GM19452 (cell line): ENCODE results near the gene GASK1A.
A peak's percentile ranks its signal among the peaks of the same experiment; 100 is the strongest.

Experiments used
- ATAC-seq: cut with Tn5 transposase; IDR thresholded peaks from one replicate; pipeline ENCODE4 v1.9.1; 2021; ENCODE audit not compliant: unreplicated experiment

The GASK1A gene

DNA sequence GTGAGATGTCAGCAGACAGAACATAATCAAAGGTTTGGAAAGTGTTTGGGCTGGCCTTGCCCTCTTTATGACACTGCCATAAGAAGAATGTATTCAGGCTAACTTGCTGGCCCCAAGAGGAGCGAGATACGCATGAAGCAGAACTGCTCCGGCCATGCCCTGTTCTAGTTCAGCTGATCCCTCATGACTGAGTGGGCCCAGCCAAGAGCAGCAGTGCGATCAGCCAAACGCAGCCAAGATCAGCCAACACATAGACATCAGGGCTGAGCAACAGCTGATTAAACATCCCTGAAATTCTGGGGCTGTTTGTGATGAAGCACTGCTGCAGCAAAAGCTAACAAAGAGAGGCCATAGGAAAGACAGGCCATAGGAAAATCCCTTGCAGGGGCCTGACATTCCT is 102.7 kb downstream of the GASK1A start:
- no peak for ATAC-seq

DNA sequence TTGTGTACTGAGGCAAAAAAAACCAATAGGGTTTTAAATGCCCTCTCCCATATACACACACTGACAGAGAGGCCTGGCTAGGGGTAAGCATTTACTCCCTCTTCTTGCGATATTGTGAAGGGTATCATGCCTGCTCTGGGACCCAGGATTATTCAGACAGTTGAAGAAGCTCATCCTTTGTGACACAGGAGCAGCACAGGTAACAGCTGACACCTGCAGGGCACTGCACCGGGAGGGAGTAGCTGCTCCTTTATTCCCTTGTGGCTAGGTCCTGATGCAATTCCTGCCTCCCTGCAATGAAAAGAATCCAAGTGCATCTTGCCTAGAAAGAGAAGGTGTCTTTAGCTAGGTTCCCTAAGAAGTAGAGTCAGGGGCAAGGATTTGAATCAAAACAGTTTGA is 103.3 kb downstream of the GASK1A start:
- ATAC-seq = no peak

DNA sequence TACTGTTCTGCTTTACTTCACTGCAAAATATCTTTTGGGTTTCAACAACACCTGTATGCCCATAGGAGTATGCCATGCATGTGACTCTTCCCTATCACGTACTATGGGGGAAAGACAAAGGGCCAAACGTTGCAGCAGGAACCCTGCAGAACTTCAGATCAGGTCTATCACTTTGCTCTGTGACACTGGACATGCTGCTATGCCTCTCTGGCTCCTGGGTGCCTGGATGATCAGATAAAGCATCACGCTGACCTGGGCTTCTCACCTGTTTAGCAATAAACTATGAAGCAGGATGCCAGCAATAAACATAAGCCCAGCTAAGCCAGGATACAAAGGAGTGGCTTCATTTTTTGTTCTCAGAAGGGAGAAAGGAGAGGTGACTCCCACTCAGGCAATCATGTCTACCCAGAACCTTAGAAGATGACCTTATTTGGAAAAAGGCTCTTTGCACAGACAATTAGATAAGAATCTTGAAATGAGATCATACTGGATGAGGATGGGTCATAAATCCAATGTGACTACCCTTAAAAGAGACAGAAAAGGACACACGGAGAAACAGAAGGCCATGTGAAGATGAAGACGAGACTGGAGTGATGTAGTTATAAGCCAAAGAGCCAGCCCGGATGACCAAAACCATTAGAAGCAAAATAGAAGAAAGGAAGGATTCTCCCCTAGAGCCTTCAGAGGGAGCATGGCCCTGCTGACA is 107.5 kb downstream of the GASK1A start:
- no peak for ATAC-seq

DNA sequence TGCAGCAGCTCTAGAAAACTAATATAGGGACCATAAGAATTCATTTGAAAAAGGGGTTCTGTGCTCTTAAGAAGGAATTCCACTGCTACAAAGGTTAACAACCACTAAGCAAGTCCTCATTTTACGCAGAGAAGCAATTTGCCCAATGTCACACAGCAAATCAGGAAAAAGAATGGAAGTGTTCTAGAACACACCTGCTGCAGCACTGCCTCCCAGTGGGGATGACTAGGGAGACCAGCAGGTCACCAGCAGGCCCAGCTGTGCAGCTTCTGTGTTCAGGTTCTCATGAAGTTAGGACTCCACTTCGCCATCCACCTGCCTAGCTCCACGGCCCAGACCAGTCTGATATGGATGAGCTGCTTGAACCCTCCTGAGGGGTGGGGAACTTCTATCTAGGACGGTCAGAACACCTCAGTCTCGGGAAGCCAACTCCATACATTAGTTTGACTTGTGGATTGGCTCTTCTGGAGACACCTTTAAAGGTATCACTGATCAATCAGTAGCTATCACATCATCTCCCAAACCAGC is 108.2 kb downstream of the GASK1A start:
- ATAC-seq = no peak

DNA sequence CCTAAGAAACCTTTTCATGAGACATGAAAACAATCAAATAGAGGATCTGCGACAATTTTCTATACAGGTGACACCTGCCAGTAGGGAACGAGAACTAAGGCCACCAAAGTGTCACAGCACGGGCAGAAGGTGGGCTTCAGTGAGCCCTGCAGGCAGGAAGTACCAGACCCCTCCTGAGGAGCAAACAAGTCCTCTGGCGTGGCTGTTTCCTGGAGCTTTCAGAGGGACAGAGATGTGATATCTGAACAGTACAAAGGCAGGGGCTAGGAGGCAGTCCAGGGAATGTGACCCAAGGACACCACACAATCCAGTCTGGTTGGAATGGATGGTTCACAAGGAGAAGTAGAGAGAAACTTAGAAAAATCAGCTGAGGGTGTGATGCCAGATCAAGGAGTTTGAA is 110.0 kb downstream of the GASK1A start:
- ATAC-seq = no peak

DNA sequence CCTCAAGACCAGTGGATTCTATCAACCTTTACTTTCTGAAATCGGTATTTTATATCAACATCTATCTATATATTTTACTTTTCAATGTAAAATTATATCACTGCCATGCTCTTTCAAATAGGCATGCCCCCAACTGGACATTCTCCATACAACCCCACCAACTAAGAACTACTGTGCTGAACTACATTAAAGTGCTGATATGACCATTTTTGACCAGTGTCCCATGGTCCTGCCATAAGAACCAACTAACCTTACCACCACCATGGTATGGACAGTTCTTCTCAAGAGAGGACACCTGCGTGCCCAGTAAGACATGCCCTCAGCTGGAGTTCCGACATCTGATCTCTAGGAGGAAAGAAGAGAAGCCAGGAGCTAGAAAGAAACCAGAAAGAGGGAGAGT is 111.1 kb downstream of the GASK1A start:
- no peak for ATAC-seq

DNA sequence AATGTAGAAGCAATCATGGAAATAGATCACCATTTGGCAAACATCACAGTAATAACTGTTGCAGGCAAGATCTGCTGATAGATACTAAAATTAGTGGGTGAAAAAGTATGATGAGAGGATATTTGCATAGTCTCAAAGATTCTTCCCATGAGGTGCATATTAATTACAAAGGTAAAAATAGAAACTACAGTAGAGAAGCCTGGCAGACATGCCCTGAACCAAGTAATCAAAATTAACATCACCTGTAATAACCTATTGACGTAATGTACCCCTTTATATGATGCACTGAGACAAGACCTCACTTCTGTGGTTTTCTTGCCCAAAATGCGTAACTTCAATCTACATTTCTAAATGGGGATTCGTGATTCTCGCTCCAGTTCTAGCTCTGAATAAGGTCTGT is 112.4 kb downstream of the GASK1A start:
- no peak for ATAC-seq

DNA sequence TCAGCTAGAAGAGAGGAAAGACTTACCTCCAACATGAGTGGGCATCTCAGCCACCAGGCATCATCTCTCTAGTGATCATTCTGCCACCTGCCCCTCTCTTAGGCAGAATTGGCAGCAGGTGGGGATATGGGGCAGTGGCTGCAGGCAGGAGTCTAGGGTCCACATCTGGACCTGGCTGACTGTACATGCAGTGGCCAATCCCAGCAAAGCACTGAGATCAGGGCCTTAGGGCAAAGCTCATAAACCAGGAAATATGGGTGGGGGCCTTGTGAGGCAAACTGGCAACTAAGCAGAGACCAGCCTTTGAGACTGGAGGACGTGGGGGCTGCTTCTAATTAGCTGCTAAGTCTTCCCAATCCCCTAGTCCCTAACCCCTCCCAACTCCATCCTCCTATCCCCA is 113.9 kb downstream of the GASK1A start:
- ATAC-seq = no peak

DNA sequence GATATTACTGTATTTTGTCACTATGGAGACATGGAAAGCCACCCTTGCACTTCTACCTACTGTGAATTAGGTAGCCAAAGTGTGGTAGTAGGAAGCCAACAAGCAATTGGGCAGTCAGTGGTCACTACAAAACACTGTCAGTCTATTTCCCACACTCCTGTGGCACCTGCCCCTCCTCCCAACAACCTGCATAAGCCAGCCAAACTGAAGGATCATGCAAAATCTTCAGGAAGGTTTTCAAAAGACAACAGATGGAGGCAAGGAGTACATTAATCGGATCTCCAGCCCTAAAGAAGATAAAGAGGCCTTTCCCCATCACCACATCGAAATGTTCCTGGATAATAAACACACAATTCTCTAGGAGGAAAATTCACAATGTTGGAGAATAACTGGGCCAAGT is 114.9 kb downstream of the GASK1A start:
- no peak for ATAC-seq

DNA sequence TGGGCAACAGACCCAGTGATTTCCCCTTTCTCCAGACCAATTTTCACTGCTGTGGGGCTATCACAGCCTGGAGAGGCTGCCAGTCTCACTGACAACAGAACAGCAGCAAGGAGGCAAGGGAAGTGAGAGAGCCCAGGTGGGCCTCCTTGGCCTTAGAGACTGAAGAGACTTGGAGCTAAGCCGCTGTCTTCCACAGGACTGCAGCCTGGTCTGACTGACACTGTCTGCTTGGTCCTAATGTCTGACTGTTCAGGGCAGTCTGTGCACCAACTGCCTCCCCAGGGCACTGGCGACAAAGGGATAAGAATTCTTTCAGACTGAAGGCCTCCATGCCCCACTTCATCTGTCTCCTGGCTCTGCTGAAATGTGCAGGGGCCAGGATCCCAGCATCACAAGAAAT is 115.3 kb downstream of the GASK1A start:
- ATAC-seq = no peak

DNA sequence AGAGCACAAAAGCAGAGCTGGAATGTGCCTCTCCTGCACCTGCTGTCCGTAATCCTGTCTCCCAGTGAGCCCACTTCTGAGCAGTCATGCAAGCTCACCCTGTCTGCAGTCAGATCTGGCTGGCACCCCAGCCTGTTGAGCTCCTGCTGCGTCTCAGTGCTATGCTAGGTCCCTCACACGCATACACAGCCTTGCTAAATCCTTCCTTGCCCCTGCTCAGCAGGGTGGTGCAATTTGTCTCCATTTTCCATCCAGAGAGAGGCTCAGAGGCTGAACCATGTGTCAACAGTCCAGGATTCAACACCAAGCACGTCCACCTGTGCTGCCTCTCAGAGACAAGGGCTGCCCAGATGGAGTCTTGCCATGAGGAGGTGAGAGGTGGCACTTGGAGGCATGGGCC is 115.7 kb downstream of the GASK1A start:
- ATAC-seq = no peak

DNA sequence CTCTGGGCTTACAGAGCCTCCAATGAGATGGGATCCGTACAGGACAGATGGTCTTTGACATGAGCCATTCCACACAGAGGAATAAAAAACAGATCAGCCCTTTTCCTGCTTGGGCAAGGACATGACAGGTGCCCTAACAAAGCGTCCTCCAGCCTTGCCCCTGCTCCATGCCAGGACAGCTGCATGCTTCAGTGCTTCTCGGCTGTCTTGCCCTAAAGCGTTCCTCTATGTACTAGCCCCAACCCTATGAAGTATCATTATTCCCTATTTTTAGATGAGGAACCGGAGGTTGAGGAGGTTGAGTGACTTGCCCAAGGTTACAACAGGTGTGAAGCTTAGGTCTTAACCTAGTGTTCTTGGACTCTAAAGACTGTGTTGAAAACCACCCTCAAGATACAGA is 116.3 kb downstream of the GASK1A start:
- no peak for ATAC-seq

DNA sequence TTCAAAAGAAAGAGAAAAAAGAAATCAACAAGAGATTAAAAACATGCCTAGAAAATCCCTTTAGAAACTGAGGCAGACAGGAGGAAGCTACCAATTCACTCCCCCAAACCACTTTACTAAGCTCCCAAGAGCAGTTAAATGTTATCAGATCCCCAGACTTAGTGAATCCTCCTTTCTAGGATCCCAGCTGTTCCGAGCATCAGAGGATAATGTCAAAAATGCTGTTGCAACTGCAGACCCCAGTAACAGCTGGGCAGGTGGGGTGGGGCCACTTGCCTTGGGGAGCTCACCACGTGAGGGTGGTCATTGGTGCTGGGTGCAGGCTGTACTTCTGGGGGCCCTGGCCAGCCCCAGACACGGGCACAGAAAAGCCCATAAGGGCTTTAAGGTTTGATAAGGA is 117.7 kb downstream of the GASK1A start:
- ATAC-seq = no peak

DNA sequence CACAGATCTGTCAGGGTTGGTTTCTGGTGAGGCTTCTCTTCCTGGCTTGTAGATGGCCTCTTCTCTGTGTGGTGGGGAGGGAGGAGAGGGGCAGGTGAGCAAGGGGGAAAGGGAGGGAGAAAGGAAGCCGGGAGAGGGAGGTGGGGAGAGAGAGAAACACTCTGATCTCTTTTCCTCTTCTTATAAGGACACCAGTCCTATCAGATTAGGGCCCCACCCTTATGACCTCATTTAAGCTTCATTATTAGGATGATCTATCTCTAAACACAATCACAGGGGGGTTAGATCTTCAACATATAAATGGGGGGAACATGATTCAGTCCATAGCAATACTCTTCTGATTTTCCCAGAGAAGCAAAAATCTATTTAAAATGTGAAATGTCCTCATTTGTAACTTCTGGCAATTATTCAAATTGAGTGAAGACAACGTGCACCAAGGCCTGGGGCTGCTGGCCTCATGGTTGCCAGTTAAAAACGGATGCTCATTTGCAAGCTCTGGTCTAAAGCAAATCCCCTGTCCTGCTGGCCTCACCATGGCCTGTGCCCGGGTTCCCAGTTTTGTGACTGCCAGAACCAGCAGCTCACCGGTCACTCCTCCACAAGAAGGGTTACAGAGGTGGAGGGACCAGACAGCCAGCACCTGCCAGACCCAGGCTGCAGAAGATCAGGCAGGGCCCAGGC is 118.4 kb downstream of the GASK1A start:
- ATAC-seq = no peak

DNA sequence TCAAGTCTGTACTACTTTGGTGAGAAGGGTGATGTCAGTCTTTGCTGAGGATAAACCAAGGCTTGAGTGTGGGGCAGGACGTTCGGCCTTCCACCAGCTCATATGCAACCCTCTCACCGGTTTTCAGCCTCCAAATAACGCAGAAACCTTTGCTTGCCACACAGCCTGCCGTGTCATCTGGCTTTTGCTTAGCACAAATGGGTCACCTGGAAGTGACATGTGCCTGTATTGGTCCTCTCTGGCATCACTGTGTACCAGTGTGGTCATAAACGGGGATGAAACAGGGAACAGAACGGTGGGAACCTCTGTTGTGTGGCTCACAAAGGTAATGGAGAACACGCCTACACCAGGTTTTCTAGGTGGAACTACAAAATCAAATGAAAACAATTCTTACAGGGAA is 119.7 kb downstream of the GASK1A start:
- ATAC-seq = no peak

DNA sequence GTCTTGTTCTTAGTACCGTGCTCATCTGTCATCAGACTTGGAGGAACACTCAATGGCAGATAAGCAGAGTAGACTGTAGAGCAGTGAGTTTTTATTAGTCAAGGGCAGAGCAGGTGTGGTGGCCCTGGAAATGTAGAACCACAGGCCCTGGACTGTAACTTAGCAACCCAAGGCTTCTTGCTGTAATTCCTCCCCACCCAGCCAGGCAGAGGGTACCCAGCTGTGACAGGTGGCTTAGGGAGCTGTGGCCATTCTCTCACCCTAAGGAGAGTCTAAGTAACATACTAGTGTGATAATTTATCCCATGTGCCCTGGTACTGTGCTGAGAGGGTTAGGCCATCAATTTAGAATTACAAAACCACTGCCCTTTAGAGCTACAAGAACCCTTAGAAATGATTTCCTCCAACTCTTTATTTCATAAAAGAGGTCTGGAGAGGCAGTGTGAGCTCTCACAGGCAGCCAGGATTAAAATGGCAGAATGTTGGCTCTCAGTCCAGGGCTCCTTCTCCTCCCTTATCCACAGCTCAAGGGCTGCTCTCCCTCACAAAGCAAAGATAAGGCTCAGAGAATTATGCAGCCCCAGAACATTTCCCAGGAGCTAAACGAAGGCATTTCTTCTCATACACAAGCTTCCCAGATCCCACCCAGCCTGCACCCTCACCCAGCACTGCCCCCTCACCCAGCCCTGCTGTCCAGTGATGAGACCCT is 123.8 kb downstream of the GASK1A start:
- no peak for ATAC-seq

DNA sequence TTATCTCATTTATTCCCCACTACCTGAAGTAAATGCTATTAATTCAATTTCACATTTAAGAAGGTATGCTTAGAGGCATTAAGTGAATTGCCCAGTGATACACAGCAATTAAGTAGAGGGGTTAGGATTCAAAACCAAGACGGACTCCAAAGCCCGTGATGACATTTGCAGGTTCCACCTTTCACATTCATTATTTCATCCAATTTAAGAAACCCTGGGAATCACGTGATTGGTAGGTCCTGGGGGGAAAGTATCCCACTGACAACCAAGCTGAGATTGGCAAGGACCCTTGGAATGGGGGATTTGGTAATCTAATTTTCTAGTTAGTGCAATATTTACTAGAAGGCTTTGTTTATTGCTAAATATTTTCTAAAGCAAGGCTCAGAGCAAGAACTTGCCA is 124.9 kb downstream of the GASK1A start:
- no peak for ATAC-seq

DNA sequence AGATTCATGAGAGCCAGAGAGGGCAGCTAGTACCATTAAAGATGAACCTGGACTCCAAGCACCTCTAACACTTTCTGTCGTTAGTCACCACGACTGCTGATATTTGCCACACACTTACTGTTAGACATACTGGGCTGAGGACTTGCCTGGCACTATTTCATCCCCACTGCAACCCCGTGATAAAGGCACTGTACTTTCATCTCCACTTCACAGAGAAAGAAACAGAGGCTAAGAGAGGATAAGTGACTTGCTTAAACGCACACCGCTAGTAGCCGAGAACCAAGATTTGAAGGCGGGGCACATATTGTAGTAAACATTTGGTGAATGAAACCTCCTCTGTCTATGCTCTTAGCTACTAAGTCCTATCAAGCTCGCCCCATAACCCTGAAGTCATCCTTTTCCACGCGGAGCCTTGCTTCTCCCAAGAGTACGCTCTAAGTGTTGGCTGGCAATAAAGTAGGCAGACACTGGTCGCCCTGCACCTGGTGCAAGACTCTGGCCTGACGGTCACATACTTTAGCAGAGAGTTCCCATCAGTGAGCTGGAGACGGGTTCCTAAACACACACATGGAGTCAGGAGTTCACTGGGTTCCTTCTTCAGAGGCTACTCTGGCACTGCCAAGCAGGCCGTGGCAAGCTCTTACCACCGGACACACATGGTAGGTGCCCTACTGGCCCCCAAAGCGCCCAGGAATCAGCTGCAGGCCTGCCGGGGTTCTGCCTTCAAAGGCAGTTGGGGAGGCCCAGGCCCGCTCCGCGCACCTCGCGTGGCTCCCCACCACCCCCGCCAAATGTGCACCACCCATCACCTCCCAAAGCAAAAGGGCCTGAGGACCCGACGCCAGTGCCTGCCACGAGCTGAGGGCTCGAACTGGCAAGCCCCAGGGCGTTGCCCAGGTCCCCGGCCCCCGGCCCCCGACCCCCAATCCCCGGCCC is 125.8 kb downstream of the GASK1A start:
- no peak for ATAC-seq

DNA sequence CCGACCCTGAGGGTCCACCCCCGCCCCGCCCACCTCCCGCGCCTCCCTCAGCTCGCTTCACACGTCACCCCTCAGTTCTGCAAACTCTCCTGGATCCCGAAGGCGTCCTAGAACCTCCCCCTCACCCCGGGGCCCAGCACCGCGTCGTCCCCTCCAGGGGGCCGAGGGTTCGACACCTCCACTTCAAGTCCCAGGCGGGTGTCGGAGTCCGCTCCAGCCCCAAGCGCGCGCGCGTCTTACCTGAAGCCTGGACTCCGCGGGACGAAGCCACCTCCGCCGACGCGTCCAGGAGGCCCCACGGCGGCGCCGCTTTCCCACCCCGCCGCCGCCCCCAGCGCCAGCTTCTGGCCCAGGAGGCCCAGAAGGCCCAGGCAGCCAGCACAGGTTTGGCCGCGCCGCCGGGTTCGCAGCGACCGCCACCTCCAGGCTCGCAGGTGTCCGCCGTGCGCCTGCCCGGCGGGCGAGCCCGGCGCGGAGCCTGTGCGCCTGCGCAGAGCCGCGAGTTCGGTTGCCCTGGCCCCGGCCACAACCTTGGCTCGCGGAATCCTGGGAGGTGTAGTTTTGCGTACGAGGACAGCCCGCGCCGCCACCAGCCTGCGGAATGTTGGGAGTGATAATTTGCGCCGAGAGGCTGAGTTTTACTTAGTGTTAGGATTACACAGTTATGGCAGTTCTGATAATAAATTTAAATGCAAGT is 126.6 kb downstream of the GASK1A start, which contains the start of gene POMGNT2:
POMGNT2 (minus strand) TSS at position 484 of the 697 bp plus-strand sequence. CDS start 24,648 bp downstream, outside the sequence.
- peak; percentile 95 for ATAC-seq

DNA sequence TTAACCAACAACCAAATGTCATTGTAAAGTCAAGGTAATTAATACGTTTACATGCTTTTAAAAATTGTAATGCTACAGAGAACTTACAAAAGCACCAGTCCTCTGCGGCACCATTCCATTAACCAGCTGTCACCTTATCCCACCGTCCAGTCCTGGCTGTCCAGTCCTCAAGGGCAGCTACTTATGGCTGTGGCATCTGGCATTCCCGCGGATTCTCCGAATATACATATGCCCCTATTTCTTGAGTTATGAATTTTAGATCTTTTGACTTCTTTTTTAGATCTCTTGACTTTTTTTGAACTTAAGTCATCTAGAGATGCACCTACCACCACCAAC is 127.2 kb downstream of the GASK1A start:
- no peak for ATAC-seq
